Stimulated activated CD4-positive, alpha-beta T cell treated with anti-CD3 and anti-CD28 coated beads, Interleukin-12 subunit alpha, Interleukin-12 subunit beta, amount 100 ng/mL, for 48 hours (primary cell): ENCODE results near the gene IER2.
A peak's percentile ranks its signal among the peaks of the same experiment; 100 is the strongest.

Experiments
- DNase-seq, 3 donors: peaks; one replicate each; pipeline ENCODE4 v3.0.0-alpha.2; 2020; ENCODE audit warnings: low read depth in 2 of 3, low spot score in 1 of 3

The IER2 gene

GRCh38 chr19:13150187-13150930, at the start of gene IER2, which contains the start of gene STX10:
Gene IER2, plus strand, starts transcription at chr19:13150411. Its CDS starts 2,776 bp downstream, at chr19:13153187.
Gene STX10, minus strand, starts transcription at chr19:13150375. Its CDS starts 202 bp downstream, at chr19:13150173.
- peak; percentile 89 to 90 (median 89) for DNase-seq

GRCh38 chr19:13100841-13101589, 49.2 kb upstream of the IER2 start:
- DNase-seq, result no peak

DNA sequence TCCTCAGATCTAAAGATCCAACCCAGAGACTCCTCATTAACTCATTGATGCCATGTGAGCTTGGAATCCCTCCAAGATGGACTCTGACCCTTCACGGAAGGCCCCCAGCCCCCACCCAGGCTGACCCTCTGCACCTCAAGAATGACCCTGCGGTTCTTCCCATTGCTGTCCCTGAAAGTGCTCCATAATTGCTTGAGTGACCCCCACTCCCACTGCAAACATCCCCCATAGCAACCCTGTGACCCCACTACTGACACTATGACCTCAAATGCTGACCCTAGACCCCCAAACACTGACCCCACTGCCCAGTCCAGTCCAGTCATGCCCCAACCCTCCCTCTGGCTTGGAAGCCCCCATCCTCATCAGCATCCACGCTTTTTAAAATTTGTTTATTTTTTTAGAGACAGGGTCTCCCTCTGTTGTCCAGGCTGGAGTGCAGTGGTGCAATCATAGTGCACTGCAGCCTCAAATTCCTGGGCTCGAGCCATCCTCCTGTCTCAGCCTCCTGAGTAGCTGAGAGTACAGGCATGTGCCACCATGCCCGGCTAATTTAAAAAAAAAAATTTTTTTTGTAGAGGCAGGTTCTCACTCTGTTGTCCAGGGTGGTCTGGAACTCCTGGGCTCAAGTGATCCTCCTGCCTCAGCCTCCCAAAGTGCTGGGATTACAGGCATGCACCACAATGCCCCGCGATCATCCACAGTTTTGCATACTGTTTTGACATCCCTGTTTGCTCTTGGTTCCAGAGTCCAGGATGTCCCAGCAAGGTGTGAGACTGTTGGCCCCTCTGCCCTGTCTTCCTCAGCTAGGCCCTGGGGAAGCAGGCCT, 48.4 kb upstream of the IER2 start:
- DNase-seq, result no peak

- DNase-seq, result no peak
Observed at GRCh38 chr19:13102416-13102665, 47.9 kb upstream of the IER2 start.

DNA sequence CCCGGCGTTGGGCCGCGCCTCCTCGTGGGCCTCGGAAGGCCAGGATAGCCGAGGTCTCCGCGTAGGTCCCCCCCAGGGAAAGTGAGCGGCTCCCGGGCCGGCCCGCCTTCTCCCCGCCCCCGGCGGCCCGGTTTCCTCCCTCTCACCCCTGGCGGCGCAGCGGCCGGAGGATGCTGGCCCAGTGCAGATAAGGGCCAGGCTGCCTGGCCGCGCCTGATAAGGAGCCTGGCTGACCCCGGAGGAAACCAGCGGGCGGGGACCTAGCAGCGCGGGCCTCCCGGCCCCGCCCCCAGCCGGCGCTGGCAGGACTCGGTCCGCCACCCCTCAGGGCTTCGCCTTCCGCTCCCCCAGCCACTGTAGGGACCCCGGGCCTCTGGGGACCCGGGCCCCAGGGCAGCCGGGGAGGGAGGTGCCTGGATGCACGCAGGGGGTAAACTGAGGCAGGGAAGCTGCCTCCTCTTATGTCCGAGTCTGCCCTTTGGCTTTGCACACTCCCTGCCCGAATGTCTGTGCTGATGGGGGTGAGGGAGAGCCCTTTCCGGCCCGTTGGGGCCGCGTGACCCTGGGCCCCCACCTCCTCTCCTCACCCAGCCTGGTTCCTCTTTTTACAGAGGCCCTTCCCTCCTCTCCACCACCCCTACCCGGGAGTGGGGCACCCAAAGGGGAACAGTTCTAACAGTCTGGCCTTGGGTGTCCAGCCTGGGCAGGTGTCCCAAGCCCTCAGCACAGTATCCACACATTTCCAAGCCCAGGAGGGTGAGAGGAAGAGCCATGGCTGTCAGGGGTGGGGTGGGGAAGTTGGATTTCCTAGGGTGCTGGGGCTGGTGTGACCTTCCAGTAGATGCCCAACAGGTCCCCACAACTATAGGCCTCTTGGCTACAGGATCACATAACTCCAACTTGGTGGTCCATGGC, 47.3 kb upstream of the IER2 start, which contains the start of gene LYL1:
Gene LYL1 (minus strand): TSS at position 193 of the 915 bp plus-strand sequence. CDS start 1,687 bp downstream, outside the sequence.
- no peak for DNase-seq

GRCh38 chr19:13103581-13104359, 46.4 kb upstream of the IER2 start:
- no peak for DNase-seq

GRCh38 chr19:13104360-13104847, 45.8 kb upstream of the IER2 start:
- DNase-seq, result peak in 2 of 3 donors; percentile 38 to 54

DNA sequence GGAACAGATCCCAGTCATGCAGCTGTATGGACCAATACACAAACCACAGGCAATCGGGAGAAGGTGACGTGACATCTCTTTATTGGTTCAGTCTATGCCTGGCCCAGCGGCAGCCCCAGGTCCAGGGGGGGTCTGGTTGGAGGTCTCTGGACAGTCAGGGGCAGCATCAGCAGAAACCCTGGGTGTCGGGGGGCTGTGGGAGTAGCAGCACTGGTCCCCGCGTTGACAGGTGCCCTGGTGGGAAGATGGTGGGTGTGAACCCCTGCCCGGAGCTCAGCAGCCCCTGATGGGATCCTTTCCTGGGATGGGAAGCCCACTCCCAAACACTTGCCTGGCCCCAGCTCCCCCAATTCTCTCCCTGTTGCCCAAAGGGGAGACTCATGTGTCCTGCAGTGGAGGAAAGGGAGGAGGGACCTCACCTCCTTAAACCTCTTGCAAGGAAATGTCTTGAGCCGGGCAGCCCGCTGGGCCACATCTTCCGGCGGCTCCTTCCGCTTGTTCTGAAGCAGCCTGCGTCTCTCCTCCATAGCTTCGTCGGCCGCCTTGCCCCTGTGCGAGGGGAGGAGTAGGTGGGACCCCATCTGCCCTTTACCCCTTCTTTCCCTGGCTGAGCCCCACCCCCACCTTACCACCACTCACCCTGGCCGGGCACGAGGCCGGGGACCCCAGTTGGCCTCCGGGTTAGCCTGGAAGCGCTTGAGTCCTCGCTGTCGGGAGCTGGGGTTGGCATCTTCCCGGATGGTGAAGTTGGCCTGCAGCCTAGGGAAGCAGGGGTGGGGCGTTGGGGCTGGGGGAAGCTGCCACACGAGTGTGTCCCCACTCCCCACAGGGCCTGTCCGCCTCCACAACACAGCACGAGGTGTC, 45.1 kb upstream of the IER2 start:
- DNase-seq, result no peak

DNA sequence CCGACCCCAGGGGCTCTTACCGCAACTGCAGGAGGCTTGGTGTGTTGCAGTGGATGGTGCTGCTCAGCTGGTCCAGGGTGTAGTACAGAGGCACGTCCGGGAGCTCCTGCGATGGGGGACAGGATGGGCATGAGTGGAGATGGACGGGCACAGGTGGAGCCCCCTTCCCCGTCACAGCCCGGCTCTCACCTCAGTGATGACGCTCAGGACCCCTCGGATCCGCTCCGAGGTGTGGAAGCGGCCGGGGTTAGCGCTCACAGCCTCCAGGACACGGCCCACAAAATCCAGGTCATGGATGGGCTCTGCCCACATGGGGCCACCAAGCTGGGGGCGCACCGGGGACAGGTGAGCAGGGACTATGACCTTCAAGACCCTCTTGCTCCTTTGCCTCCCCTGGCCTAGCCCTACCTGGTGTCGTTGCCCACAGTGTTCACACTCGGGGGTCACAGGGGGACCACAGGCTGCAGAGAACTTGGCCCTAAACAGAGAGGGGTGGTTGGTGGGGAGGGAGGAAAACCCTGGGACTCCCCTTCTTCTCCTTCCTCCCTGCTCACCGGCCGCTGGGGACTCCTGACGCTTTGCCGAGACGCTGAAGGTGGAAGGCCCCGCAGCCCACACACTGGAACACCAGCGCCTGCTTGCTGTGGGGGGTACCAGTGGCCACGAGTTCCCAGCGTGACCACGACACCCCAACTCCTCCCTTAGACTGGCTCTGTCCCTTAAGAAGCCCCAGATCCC, 40.7 kb upstream of the IER2 start:
- no peak for DNase-seq

- no peak for DNase-seq
Observed at GRCh38 chr19:13110099-13110610, 40.1 kb upstream of the IER2 start.

GRCh38 chr19:13112555-13112954, 37.7 kb upstream of the IER2 start:
- no peak for DNase-seq

GRCh38 chr19:13115936-13116281, 34.3 kb upstream of the IER2 start:
- DNase-seq, result no peak

DNA sequence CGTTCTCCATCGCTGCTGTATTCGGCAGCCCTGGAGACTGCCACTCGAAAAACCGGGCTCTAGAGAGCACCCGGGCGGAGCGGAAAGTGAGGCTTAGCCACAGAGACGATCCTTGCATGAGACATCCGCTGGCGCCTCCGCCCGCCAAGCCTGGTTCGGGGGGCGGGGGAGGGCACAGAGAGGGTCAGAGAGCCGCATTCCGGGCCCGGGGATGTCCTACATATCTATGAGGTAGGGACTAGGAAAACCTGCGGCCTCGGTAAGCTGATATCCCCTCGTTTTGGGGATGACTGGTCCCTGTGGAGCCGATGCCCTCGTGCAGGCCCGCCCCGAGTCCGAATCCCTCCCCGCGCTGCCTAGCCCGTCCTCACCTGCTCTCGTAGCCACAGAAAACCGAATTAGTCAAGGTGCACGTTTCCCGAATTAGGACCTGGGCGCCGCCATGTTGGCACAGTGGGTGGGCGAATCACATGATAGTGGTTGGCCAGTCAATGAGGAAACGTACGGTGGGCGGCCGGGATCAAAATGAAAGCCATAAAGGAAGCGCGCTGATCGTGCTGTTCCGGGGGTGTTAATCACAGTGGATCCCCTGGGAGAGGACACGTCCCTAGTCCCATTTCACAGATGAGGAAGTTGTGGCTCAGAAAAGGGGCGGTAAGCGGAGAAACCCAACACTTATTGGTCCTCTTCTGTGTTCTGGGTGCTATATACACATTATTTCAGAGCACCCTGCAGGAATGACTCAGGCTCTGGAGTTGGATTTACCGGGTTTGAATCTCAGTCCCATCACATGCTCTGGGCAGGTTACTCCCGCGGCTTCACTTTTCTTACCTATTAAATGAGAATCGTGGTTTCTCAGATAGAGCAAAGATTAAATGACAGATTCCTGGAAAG, 33.7 kb upstream of the IER2 start, which contains the start of gene TRMT1:
Gene TRMT1 (minus strand): TSS at position 459 of the 894 bp plus-strand sequence. CDS start 341 bp downstream, at position 118.
- peak; percentile 89 to 93 (median 91) for DNase-seq

GRCh38 chr19:13117176-13117771, 32.9 kb upstream of the IER2 start:
- DNase-seq, result no peak

DNA sequence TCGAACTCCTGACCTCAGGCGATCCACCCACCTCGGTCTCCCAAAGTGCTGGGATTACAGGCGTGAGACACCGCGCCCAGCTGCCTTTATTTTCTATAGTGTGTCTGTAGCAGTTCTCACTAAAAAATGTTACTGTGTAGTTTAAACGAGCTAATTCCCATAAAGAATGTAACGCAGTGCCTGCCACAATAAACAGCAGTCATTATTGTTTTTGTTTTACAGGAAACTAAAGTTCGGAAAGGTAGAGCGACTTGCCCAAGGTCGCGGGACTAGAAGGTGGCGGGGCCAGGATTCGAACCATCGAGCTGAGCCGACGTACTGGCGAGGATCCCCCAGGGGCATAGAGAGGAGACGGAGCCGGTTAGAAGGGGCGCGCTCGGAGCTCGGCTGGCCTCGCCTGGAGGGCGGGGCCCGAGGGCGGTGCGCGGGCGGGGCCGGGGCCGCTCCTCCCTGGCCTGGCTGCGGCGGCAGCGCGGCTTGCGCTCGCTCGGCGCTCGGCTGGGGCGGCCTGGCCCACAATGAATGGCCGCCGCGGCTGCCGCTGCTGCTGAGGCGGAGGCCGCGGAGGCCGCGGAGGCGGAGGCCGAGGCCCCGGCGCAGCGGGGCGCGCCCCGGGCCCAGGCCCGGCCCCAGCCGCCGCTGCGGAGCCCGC, 32.3 kb upstream of the IER2 start, which contains the start of gene NACC1:
Gene NACC1 (plus strand): TSS at position 493 of the 652 bp plus-strand sequence. CDS start 16,944 bp downstream, outside the sequence.
- DNase-seq, result peak; percentile 81 to 90 (median 85)
